Naive thymus-derived CD4-positive, alpha-beta T cell (primary cell): ENCODE measurements around the gene SCD5. TPM values are rescaled to one million over a fixed set of nuclear protein-coding genes. Genes with fewer than 3 reads are reported as not detected.

Source experiments
- ATAC-seq: fragments of 150-1000 bp; cut with Tn5 transposase; 2 replicates; pipeline ENCODE4 v1.10.0; 2021; ENCODE audit warnings: mild to moderate bottlenecking, moderate library complexity
- CTCF ChIA-PET: fragments of 350-600 bp; sonication (Branson Sonifier 250); formaldehyde crosslinking; loops from one replicate; lab custom pipeline; 2021; ENCODE audit warnings: antibody characterized with exemption; lab: Charles Lee
- POLR2A ChIA-PET: fragments of 350-600 bp; sonication (Branson Sonifier 250); formaldehyde crosslinking; loops from one replicate; lab custom pipeline; 2021; ENCODE audit warnings: antibody characterized with exemption, inconsistent platforms; lab: Charles Lee
- DNase-seq, 9 donors: peaks; one replicate each; pipeline versions ENCODE4 v3.0.0 to v3.0.0-alpha.2; 2020 to 2022; ENCODE audit warnings: mixed read lengths in 1 of 9
- H3K27ac ChIP-seq: one replicate; pipeline ENCODE4 v1.7.0; 2013; ENCODE audit warnings: mild to moderate bottlenecking, low read depth, low read length, moderate library complexity
- H3K27me3 ChIP-seq, 2 donors: one replicate each; pipeline ENCODE4 v1.7.0; 2013; ENCODE audit warnings: low read length in 2 of 2, mild to moderate bottlenecking in 2 of 2, moderate library complexity in 2 of 2; ENCODE audit not compliant: control insufficient read depth in 2 of 2, insufficient read depth in 2 of 2
- H3K36me3 ChIP-seq, 3 experiments: 1 replicate in 2 of 3; 2 replicates in 1 of 3; pipeline ENCODE4 v1.7.0; 2013; ENCODE audit warnings: low read length in 3 of 3, mild to moderate bottlenecking in 3 of 3, moderate library complexity in 1 of 3; ENCODE audit not compliant: insufficient read depth in 3 of 3, control insufficient read depth in 2 of 3
- H3K4me1 ChIP-seq, 2 donors: one replicate each; pipeline ENCODE4 v1.7.0; 2013; ENCODE audit warnings: low read length in 2 of 2, mild to moderate bottlenecking in 2 of 2, moderate library complexity in 1 of 2; ENCODE audit not compliant: control insufficient read depth in 2 of 2, insufficient read depth in 2 of 2
- H3K4me3 ChIP-seq: 2 replicates; pipeline ENCODE4 v1.7.0; 2013; ENCODE audit warnings: mild to moderate bottlenecking, low read length
- H3K9me3 ChIP-seq, 3 experiments: 1 replicate in 2 of 3; 2 replicates in 1 of 3; pipeline ENCODE4 v1.7.0; 2013; ENCODE audit warnings: low read length in 3 of 3; ENCODE audit not compliant: control insufficient read depth in 2 of 3
- H3K27ac Mint-ChIP-seq, 9 donors: one replicate each; pipeline ENCODE4 v1.8.0; 2020 to 2022; ENCODE audit warnings: mixed read lengths in 9 of 9, mild to moderate bottlenecking in 8 of 9, moderate library complexity in 5 of 9, inconsistent platforms in 2 of 9
- H3K27me3 Mint-ChIP-seq, 5 donors: one replicate each; pipeline ENCODE4 v1.8.0; 2021 to 2022; ENCODE audit warnings: mixed read lengths in 5 of 5, mild to moderate bottlenecking in 1 of 5
- H3K36me3 Mint-ChIP-seq, 5 donors: one replicate each; pipeline ENCODE4 v1.8.0; 2020 to 2022; ENCODE audit warnings: mixed read lengths in 5 of 5, mild to moderate bottlenecking in 3 of 5, inconsistent platforms in 1 of 5
- H3K4me1 Mint-ChIP-seq, 7 donors: one replicate each; pipeline ENCODE4 v1.8.0; 2020 to 2022; ENCODE audit warnings: mixed read lengths in 7 of 7, mild to moderate bottlenecking in 3 of 7, inconsistent platforms in 1 of 7
- H3K4me3 Mint-ChIP-seq, 10 donors: one replicate each; pipeline ENCODE4 v1.8.0; 2020 to 2022; ENCODE audit warnings: mild to moderate bottlenecking in 10 of 10, mixed read lengths in 10 of 10, moderate library complexity in 6 of 10, inconsistent platforms in 2 of 10
- H3K9me3 Mint-ChIP-seq, 11 donors: one replicate each; pipeline ENCODE4 v1.8.0; 2020 to 2022; ENCODE audit warnings: mixed read lengths in 11 of 11, mild to moderate bottlenecking in 4 of 11, inconsistent platforms in 1 of 11, moderate library complexity in 1 of 11
- intact Hi-C, 2 donors: fragments of 100-400 bp; cut with micrococcal nuclease; formaldehyde crosslinking; loops; one replicate each; pipeline ENCODE4 v1.15.1; 2023
- polyA plus RNA-seq, 2 donors: library from polyadenylated mRNA; unstranded; fragments of 300-500 nt; fragmentation: Illumina TruSeq; gene quantifications; one replicate each; pipeline ENCODE4 v1.2.3, GENCODE V29; 2021
- total RNA-seq, 6 experiments: library from RNA in 5 of 6; stranded (reverse) in 5 of 6; gene quantifications; 1 replicate in 5 of 6; 2 replicates in 1 of 6; pipeline ENCODE4 v1.2.3 and lab custom pipeline; 2021 to 2026

The SCD5 gene
- total and polyA plus RNA-seq, 7 experiments from 2014 or later: 0.13 to 1.5 (median 0.44) TPM; not detected in 4

DNA sequence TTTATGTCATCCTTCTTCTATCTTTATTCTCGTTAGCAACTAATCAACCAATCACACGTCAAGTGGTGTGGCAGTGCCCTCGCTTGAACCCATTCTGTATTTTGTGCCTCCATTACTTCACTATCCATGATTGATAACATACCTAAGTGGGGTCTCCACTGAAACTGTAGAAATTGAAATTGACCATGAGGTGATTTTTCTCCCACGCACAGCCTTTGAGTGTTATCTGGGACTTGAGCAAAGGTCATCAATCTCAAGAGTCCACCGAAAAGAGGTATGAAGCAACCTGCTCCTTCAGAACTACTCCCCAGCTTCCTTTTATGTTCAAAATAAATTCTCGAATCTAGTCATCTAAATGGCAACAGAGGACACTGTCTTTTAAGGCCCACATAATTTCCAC lies 111.1 kb downstream of the SCD5 start:
- ATAC-seq (no peak), DNase-seq (no peak)
- Histone ChIP-seq H3K4me3 (no peak overlapping the region), H3K36me3 (no peaks in the 10 kb centered on the region), H3K27ac (no peak overlapping the region), H3K4me1 (no peaks in the 10 kb centered on the region), H3K9me3 (no peaks in the 10 kb centered on the region), H3K27me3 (no peaks in the 10 kb centered on the region)
- H3K9me3 Mint-ChIP-seq: peaks cover 0 to 4% (median 0%) of the 10 kb centered on the region in 11 donors
- no peaks in the 10 kb centered on the region for H3K36me3 Mint-ChIP-seq
- H3K4me3 Mint-ChIP-seq: no peak overlapping the region
- H3K4me1 Mint-ChIP-seq: no peaks in the 10 kb centered on the region
- CTCF ChIA-PET: no interaction called here
- POLR2A ChIA-PET: no interaction called here
- peaks cover 0 to 23% (median 11%) of the 10 kb centered on the region in 5 donors for H3K27me3 Mint-ChIP-seq
- no peak overlapping the region for H3K27ac Mint-ChIP-seq
- intact Hi-C loops: no loop called here

DNA sequence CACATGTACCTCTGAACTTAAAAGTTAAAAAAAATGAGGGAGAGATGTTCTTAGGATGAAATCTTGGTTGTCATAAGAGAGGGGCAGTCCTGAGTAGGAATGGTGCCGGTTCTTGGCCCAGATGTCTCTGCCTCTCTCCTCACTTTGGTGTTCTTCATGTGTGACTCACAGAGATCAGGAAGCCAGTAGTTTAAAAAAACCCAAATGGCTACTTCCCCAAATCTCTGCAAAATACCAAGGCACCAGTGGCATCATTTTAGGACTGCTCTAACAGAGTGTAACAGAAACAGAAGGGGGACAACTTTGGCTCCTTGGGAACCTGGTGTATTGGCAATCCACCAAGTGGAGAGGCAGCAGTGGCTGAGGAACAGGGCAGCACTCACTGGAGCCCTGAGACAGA lies 116.8 kb downstream of the SCD5 start:
- H3K27me3 Mint-ChIP-seq: peaks cover 5 to 35% (median 13%) of the 10 kb centered on the region in 5 donors
- DNase-seq (no peak), ATAC-seq (peak; percentile 27)
- H3K9me3 Mint-ChIP-seq: peaks cover 0 to 2% (median 0%) of the 10 kb centered on the region in 11 donors
- Histone ChIP-seq H3K27ac (no peak overlapping the region), H3K4me3 (no peak overlapping the region), H3K4me1 (no peaks in the 10 kb centered on the region), H3K36me3 (no peaks in the 10 kb centered on the region), H3K9me3 (no peaks in the 10 kb centered on the region), H3K27me3 (no peaks in the 10 kb centered on the region)
- no peaks in the 10 kb centered on the region for H3K4me1 Mint-ChIP-seq
- no peak overlapping the region for H3K4me3 Mint-ChIP-seq
- no peak overlapping the region for H3K27ac Mint-ChIP-seq
- ChIA-PET CTCF (no interaction called here), POLR2A (no interaction called here)
- intact Hi-C loops: no loop called here
- no peaks in the 10 kb centered on the region for H3K36me3 Mint-ChIP-seq

DNA sequence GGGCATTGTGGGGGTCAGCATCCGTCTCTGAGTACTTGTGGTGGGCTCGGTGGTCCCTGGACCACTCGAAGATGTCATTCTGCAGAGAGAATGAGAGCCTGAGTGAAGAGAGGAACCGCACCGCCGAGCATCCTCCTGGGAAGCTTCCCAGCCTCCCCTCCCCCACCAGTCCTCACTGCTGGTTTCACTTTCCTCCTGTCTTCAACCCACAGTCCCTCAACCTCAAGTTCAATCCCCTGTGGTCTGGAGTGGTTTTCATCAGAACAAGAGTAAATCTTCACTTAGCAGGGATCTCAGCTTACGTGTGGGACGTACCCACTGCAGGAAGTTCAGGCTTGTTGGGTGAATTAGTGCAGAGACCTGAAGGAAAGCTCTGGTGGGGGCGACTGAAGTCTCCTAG lies 117.8 kb downstream of the SCD5 start:
- no peaks in the 10 kb centered on the region for H3K36me3 Mint-ChIP-seq
- Histone ChIP-seq H3K9me3 (no peaks in the 10 kb centered on the region), H3K27me3 (no peaks in the 10 kb centered on the region), H3K4me3 (no peak overlapping the region), H3K36me3 (no peaks in the 10 kb centered on the region), H3K4me1 (no peaks in the 10 kb centered on the region), H3K27ac (no peak overlapping the region)
- H3K4me3 Mint-ChIP-seq: no peak overlapping the region
- DNase-seq: no peak
- intact Hi-C loops: no loop called here
- peaks cover 5 to 35% (median 13%) of the 10 kb centered on the region in 5 donors for H3K27me3 Mint-ChIP-seq
- no peak for ATAC-seq
- no peak overlapping the region for H3K27ac Mint-ChIP-seq
- ChIA-PET CTCF (no interaction called here), POLR2A (no interaction called here)
- H3K4me1 Mint-ChIP-seq: no peaks in the 10 kb centered on the region
- peaks cover 0 to 2% (median 0%) of the 10 kb centered on the region in 11 donors for H3K9me3 Mint-ChIP-seq

DNA sequence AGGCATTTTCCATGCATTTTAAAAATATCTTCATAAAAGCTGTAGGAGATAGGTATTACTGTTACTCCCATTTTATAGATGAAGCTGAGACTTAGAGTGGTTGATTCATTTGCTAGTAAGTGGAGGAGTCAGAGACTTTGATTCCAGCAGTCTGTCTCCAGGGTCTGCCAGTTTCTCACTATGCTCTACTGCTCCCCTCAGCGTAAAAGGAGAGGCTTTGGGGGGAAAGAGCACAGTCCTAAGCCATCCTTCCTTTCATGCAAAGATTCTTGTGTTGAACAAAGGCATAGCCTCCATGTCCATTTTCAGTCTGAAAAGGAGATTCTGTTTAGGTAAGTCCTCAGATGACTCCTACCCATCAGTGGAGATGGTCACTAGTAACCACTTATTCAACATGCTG lies 119.1 kb downstream of the SCD5 start:
- Mint-ChIP-seq H3K36me3 (no peaks in the 10 kb centered on the region), H3K27ac (no peak overlapping the region), H3K27me3 (peaks cover 5 to 32% (median 13%) of the 10 kb centered on the region in 5 donors), H3K9me3 (peaks cover 0 to 2% (median 0%) of the 10 kb centered on the region in 11 donors), H3K4me3 (no peak overlapping the region), H3K4me1 (no peaks in the 10 kb centered on the region)
- ChIA-PET POLR2A (no interaction called here), CTCF (no interaction called here)
- ATAC-seq (no peak), DNase-seq (no peak)
- intact Hi-C loops: no loop called here
- no peaks in the 10 kb centered on the region for H3K36me3 ChIP-seq
- H3K4me1 ChIP-seq: no peaks in the 10 kb centered on the region
- no peaks in the 10 kb centered on the region for H3K9me3 ChIP-seq
- H3K27ac ChIP-seq: no peak overlapping the region
- no peaks in the 10 kb centered on the region for H3K27me3 ChIP-seq
- H3K4me3 ChIP-seq: no peak overlapping the region

DNA sequence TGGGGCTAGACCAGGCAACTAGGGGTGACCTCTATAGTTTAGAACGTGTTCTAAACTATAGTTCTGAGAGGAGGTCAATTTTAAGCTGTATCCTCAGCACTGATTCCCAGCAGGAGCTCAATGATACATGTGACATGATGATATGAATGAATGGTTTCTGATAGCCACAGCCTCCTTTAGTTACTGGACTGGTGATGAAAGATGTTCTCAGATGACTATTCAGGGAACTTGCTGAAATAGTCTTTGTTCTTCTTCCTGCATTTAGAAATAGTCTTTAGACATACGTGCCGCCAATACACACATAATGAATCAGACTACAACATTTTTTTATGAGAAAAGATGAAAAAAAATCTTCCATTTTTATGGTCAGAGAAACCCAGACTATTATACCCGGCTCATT lies 120.5 kb downstream of the SCD5 start:
- intact Hi-C loops: no loop called here
- Histone ChIP-seq H3K27ac (no peak overlapping the region), H3K9me3 (no peaks in the 10 kb centered on the region), H3K4me1 (no peaks in the 10 kb centered on the region), H3K27me3 (no peaks in the 10 kb centered on the region), H3K36me3 (no peaks in the 10 kb centered on the region), H3K4me3 (no peak overlapping the region)
- Mint-ChIP-seq H3K27ac (no peak overlapping the region), H3K27me3 (peaks cover 5 to 25% (median 13%) of the 10 kb centered on the region in 5 donors), H3K4me3 (no peak overlapping the region), H3K4me1 (no peaks in the 10 kb centered on the region), H3K9me3 (peaks cover 0 to 2% (median 0%) of the 10 kb centered on the region in 11 donors), H3K36me3 (no peaks in the 10 kb centered on the region)
- DNase-seq (no peak), ATAC-seq (no peak)
- ChIA-PET POLR2A (no interaction called here), CTCF (no interaction called here)

DNA sequence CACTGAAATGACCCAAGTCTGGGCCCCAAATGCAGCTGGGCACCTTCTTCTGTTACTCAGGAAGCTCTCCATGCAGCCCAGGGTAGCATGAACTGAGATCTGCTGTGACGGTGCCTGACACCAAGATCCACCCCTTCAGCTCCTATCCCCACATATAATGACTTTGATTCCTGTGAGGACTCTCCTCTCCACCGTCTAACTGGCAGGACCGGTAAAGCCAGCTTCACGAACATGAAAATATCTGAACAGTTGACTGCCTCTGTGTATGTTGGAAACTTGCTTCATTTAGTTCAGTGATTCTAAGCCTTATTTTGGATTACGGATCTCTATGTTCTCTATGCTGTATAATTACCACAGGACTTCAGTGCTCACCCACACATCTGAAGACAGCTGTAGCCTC lies 121.3 kb downstream of the SCD5 start:
- Mint-ChIP-seq H3K9me3 (no peaks in the 10 kb centered on the region), H3K4me3 (no peak overlapping the region), H3K4me1 (no peaks in the 10 kb centered on the region), H3K36me3 (no peaks in the 10 kb centered on the region), H3K27me3 (peaks cover 5 to 21% (median 13%) of the 10 kb centered on the region in 5 donors), H3K27ac (no peak overlapping the region)
- no peak for DNase-seq
- CTCF ChIA-PET: no interaction called here
- no peak overlapping the region for H3K27ac ChIP-seq
- H3K9me3 ChIP-seq: no peaks in the 10 kb centered on the region
- no peaks in the 10 kb centered on the region for H3K4me1 ChIP-seq
- H3K36me3 ChIP-seq: no peaks in the 10 kb centered on the region
- POLR2A ChIA-PET: no interaction called here
- no peaks in the 10 kb centered on the region for H3K27me3 ChIP-seq
- intact Hi-C loops: no loop called here
- ATAC-seq: no peak
- H3K4me3 ChIP-seq: no peak overlapping the region

DNA sequence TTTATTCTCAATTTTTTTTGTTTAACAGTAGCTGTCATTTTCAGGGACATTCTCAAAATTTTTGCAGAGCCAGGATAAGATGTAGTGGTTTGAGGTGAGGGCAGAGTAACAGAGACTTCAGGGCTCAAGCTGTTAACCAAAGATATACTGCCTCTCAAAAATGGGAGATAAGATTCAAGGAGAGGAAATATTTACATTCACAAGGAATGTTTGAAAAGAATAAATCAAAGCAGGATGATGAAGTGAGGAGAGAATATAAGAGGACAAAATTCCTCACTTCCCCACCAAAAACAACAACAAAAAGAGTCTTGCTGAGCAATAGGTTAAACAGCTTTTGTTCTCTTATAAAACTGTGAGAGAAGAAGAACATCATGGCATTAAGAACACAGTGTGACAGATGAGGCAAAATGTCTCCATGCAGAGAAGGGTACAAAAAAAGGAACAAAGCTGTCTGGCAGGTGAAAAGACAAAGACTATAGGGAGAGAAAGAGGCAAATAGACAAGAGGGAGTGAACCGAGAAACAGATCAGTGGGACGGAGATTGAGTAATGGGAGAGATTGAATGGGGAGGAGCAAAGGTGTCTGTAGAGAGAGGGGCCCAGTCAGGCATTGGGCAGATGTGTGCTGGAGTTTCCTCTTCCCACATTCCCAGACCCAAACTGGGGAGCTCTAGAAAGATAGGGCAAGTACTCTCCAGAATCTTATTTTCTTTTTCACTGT lies 130.7 kb downstream of the SCD5 start:
- intact Hi-C loops: no loop called here
- ATAC-seq: no peak
- peaks cover 7 to 45% (median 18%) of the 10 kb centered on the region in 5 donors for H3K27me3 Mint-ChIP-seq
- H3K36me3 Mint-ChIP-seq: peaks cover 0 to 13% (median 4%) of the 10 kb centered on the region in 5 donors
- H3K27ac Mint-ChIP-seq: no peak overlapping the region
- H3K36me3 ChIP-seq: no peaks in the 10 kb centered on the region
- ChIA-PET CTCF (no interaction called here), POLR2A (no interaction called here)
- peaks cover 0 to 40% (median 10%) of the 10 kb centered on the region in 11 donors for H3K9me3 Mint-ChIP-seq
- no peak overlapping the region for H3K27ac ChIP-seq
- no peaks in the 10 kb centered on the region for H3K4me1 ChIP-seq
- H3K9me3 ChIP-seq: no peaks in the 10 kb centered on the region
- no peaks in the 10 kb centered on the region for H3K4me1 Mint-ChIP-seq
- H3K4me3 Mint-ChIP-seq: no peak overlapping the region
- peaks cover 0 to 4% of the 10 kb centered on the region in 2 donors for H3K27me3 ChIP-seq
- no peak overlapping the region for H3K4me3 ChIP-seq
- DNase-seq: no peak
